GM12878 (cell line): ENCODE data around the gene CCDC81. TPM values are rescaled to one million over a fixed set of nuclear protein-coding genes. Genes with fewer than 3 reads are reported as not detected.

Experiments used
- ATAC-seq: fragments of 200-7000 bp; cut with Tn5 transposase; 3 replicates; pipeline ENCODE4 v1.9.1; 2020; ENCODE audit warnings: mild to moderate bottlenecking, moderate library complexity
- BruUV-seq: library from RNA; stranded (reverse); fragments of 400-500 nt; replicated peaks from 2 replicates; lab custom pipeline; 2021; lab: Mats Ljungman, UMichigan
- CTCF ChIA-PET: fragments of 300-600 bp; sonication (Branson Sonifier 250); formaldehyde crosslinking; extraction: SDS; loops from one replicate; lab custom pipeline; 2021; ENCODE audit warnings: inconsistent platforms; lab: Yijun Ruan, JAX
- POLR2A ChIA-PET: fragments of 350-600 bp; formaldehyde crosslinking; extraction: SDS; loops from one replicate; lab custom pipeline; 2021; ENCODE audit warnings: inconsistent platforms; lab: Charles Lee
- RAD21 ChIA-PET: fragments of 300-600 bp; sonication (Branson Sonifier 250); formaldehyde crosslinking; loops from one replicate; lab custom pipeline; 2023; ENCODE audit warnings: antibody characterized with exemption; ENCODE audit not compliant: unreplicated experiment; lab: Charles Lee
- SMC1A ChIA-PET: fragments of 300-600 bp; sonication (Branson Sonifier 250); formaldehyde crosslinking; loops from one replicate; lab custom pipeline; 2023; ENCODE audit not compliant: unreplicated experiment, uncharacterized antibody; lab: Charles Lee
- DNase-seq: peaks from one replicate; pipeline ENCODE4 v3.0.0-alpha.2; 2011; ENCODE audit warnings: low read depth, low spot score
- FAIRE-seq: peaks from 3 replicates; lab custom pipeline; 2011; peaks lifted over from hg19 to GRCh38; lab: Jason Lieb, UNC
- H2AFZ ChIP-seq: 2 replicates; pipeline ENCODE4 v1.6.0; 2011; ENCODE audit warnings: low read depth, low read length, control low read depth; ENCODE audit not compliant: control insufficient read depth
- H3K27ac ChIP-seq: 2 replicates; pipeline ENCODE4 v1.5.1; 2011; ENCODE audit warnings: control low read depth; ENCODE audit not compliant: control insufficient read depth, insufficient read depth
- H3K27me3 ChIP-seq, 2 experiments: replicated peaks in 1 of 2; 2 replicates each; pipeline versions ENCODE4 v1.6.0 to v1.6.1; 2011; ENCODE audit warnings: low read length in 1 of 2; ENCODE audit not compliant: control insufficient read depth in 2 of 2, insufficient read depth in 2 of 2
- H3K36me3 ChIP-seq, 2 experiments: 2 replicates each; pipeline ENCODE4 v1.5.1; 2011; ENCODE audit warnings: low read length in 1 of 2; ENCODE audit not compliant: control insufficient read depth in 2 of 2, insufficient read depth in 2 of 2
- H3K4me1 ChIP-seq: 2 replicates; pipeline ENCODE4 v1.6.1; 2011; ENCODE audit warnings: mild to moderate bottlenecking, low read length, moderate library complexity, mixed read lengths; ENCODE audit not compliant: control insufficient read depth, insufficient read depth
- H3K4me2 ChIP-seq: 2 replicates; pipeline ENCODE4 v1.6.0; 2011; ENCODE audit warnings: control low read depth; ENCODE audit not compliant: control insufficient read depth, insufficient read depth
- H3K4me3 ChIP-seq: fragments of 200-600 bp; sonication (generic); 2 replicates; pipeline ENCODE4 v1.5.1; 2016
- H3K79me2 ChIP-seq: 2 replicates; pipeline ENCODE4 v1.6.0; 2011; ENCODE audit warnings: low read length; ENCODE audit not compliant: control insufficient read depth, insufficient read depth
- H3K9ac ChIP-seq: 2 replicates; pipeline ENCODE4 v1.8.0; 2011; ENCODE audit warnings: low read length, control low read depth, mixed read lengths; ENCODE audit not compliant: control insufficient read depth, insufficient read depth
- H3K9me3 ChIP-seq: replicated peaks from 3 replicates; pipeline ENCODE4 v1.5.1; 2011; ENCODE audit warnings: mild to moderate bottlenecking, low read length; ENCODE audit not compliant: control insufficient read depth, insufficient read depth
- H4K20me1 ChIP-seq: 2 replicates; pipeline ENCODE4 v1.6.0; 2011; ENCODE audit not compliant: control insufficient read depth, insufficient read depth
- ATF2 ChIP-seq: IDR thresholded peaks from 2 replicates; pipeline ENCODE4 v1.6.1; 2012; ENCODE audit warnings: low read length, inconsistent platforms
- BACH1 ChIP-seq: fragments of 450-650 bp; IDR thresholded peaks from 2 replicates; pipeline ENCODE4 v1.6.1; 2017; ENCODE audit warnings: mild to moderate bottlenecking, borderline replicate concordance
- CBX3 ChIP-seq: fragments of 200-600 bp; sonication (generic); IDR thresholded peaks from 2 replicates; pipeline ENCODE4 v1.6.1; 2016; ENCODE audit warnings: low read depth, borderline replicate concordance
- CBX5 ChIP-seq: sonication (generic); IDR thresholded peaks from 2 replicates; pipeline ENCODE4 v1.6.1; 2016; ENCODE audit warnings: low read depth, moderate library complexity, mild to moderate bottlenecking, inconsistent platforms
- CREM ChIP-seq: IDR thresholded peaks from 2 replicates; pipeline ENCODE4 v1.6.1; 2014; ENCODE audit warnings: antibody characterized with exemption, low read depth
- EED ChIP-seq: sonication (generic); IDR thresholded peaks from 2 replicates; pipeline ENCODE4 v1.6.1; 2016; ENCODE audit warnings: antibody characterized with exemption, low read depth
- FOXM1 ChIP-seq: IDR thresholded peaks from 2 replicates; pipeline ENCODE4 v1.6.1; 2012; ENCODE audit warnings: low read depth, mild to moderate bottlenecking, inconsistent platforms, low read length, moderate library complexity
- IKZF2 ChIP-seq, 2 experiments: fragments of 450-650 bp; IDR thresholded peaks; 2 replicates each; pipeline ENCODE4 v1.6.1; 2017; ENCODE audit warnings: mild to moderate bottlenecking in 2 of 2, moderate library complexity in 2 of 2
- IRF4 ChIP-seq: IDR thresholded peaks from 2 replicates; pipeline ENCODE4 v1.6.1; 2011; ENCODE audit warnings: low read depth, low read length
- MEF2A ChIP-seq: IDR thresholded peaks from 2 replicates; pipeline ENCODE4 v1.6.1; 2011; ENCODE audit warnings: low read depth, mild to moderate bottlenecking, low read length, moderate library complexity; ENCODE audit not compliant: insufficient read depth
- MTA3 ChIP-seq: IDR thresholded peaks from 2 replicates; pipeline ENCODE4 v1.6.1; 2012; ENCODE audit warnings: low read length, inconsistent platforms, borderline replicate concordance
- NFIC ChIP-seq: IDR thresholded peaks from 2 replicates; pipeline ENCODE4 v1.6.1; 2012; ENCODE audit warnings: low read depth, mild to moderate bottlenecking, inconsistent platforms, low read length, moderate library complexity
- PAX5 ChIP-seq: IDR thresholded peaks from 2 replicates; pipeline ENCODE4 v1.6.1; 2011; ENCODE audit warnings: low read depth, low read length, borderline replicate concordance
- POU2F2 ChIP-seq: IDR thresholded peaks from 3 replicates; pipeline ENCODE4 v1.6.1; 2011; ENCODE audit warnings: low read depth, mild to moderate bottlenecking, low read length, borderline replicate concordance
- REST ChIP-seq: IDR thresholded peaks from 2 replicates; pipeline ENCODE4 v1.6.1; 2012; ENCODE audit warnings: mild to moderate bottlenecking, low read depth, low read length
- RUNX3 ChIP-seq: IDR thresholded peaks from 2 replicates; pipeline ENCODE4 v1.6.1; 2012; ENCODE audit warnings: low read length, inconsistent platforms
- SIX5 ChIP-seq: IDR thresholded peaks from 2 replicates; pipeline ENCODE4 v1.6.1; 2011; ENCODE audit warnings: mild to moderate bottlenecking, low read depth, low read length, moderate library complexity; ENCODE audit not compliant: severe bottlenecking
- SPI1 ChIP-seq: IDR thresholded peaks from 2 replicates; pipeline ENCODE4 v1.6.1; 2011; ENCODE audit warnings: low read depth, mild to moderate bottlenecking, low read length, moderate library complexity, borderline replicate concordance; ENCODE audit not compliant: insufficient read depth
- SRF ChIP-seq, 2 experiments: IDR thresholded peaks; 2 replicates each; pipeline ENCODE4 v1.6.1; 2011; ENCODE audit warnings: low read depth in 2 of 2, low read length in 2 of 2, mild to moderate bottlenecking in 1 of 2, moderate library complexity in 1 of 2
- TBL1XR1 ChIP-seq: IDR thresholded peaks from 2 replicates; pipeline ENCODE4 v1.6.1; 2012; ENCODE audit warnings: low read depth, low read length, improper control_type of control experiment
- TCF7 ChIP-seq: IDR thresholded peaks from 2 replicates; pipeline ENCODE4 v1.6.1; 2014; ENCODE audit warnings: antibody characterized with exemption, borderline replicate concordance
- ZNF274 ChIP-seq: IDR thresholded peaks from one replicate; pipeline ENCODE4 v1.8.0; 2011; ENCODE audit not compliant: insufficient read length, insufficient read depth
- WGBS: methylation state at CpG from one replicate; pipeline ENCODE4 v1.1.6; 2016; ENCODE audit warnings: low lambda C conversion rate; ENCODE audit not compliant: insufficient replicate concordance, insufficient coverage; ENCODE audit errors: missing lambda C conversion rate; 5-methylcytosine and 5-hydroxymethylcytosine counted together
- in situ Hi-C: fragments of 300-500 bp; cut with MboI; formaldehyde crosslinking; loops from 9 replicates; pipeline ENCODE4 v1.14.3; 2018; ENCODE audit warnings: mixed read lengths
- intact Hi-C: fragments of 100-400 bp; cut with micrococcal nuclease; formaldehyde crosslinking; loops from one replicate; pipeline ENCODE4 v1.14.2; 2022; ENCODE audit not compliant: unreplicated experiment
- polyA plus RNA-seq, 11 experiments: library from polyadenylated mRNA; depleted of rRNA in 4 of 11; unstranded in 6 of 11; stranded (reverse) in 5 of 11; fragments of >200 nt; fragmentation: Nextera tagmentation in 4 of 11; fragmentation: Illumina TruSeq in 1 of 11; extraction: Ambion mirVana in 4 of 11; extraction: Trizol in 1 of 11; gene quantifications; 1 replicate in 1 of 11; 2 replicates in 10 of 11; pipeline versions ENCODE4 v1.2.1 to v1.2.3, GENCODE V29; 2011 to 2016; ENCODE audit warnings: inconsistent platforms in 2 of 11, missing spikeins in 2 of 11, low read depth in 1 of 11
- total RNA-seq, 4 experiments: library from RNA; depleted of rRNA in 3 of 4; stranded (reverse); fragments of >200 nt in 3 of 4; fragmentation: Illumina TruSeq in 1 of 4; extraction: Trizol in 1 of 4; gene quantifications; 2 replicates each; pipeline versions ENCODE4 v1.2.1 to v1.2.3, GENCODE V29; 2013 to 2021

CCDC81 gene
- total and polyA plus RNA-seq, 10 of the 15 experiments (the other 5 are each of a cell fraction or from before 2014, with no cell fraction given), result 0.06 to 0.53 (median 0.22) TPM

- Histone ChIP-seq H4K20me1 (no peaks in the 10 kb centered on the region), H3K27me3 (no peaks in the 10 kb centered on the region), H3K4me2 (no peak overlapping the region; the same call in 1 of the 2 replicates), H3K4me1 (peaks cover 11% of the 10 kb centered on the region), H3K79me2 (no peaks in the 10 kb centered on the region), H3K9me3 (no peaks in the 10 kb centered on the region), H2AFZ (peak overlapping the region; percentile 24; the same call in 1 of the 2 replicates), H3K27ac (no peak overlapping the region), H3K36me3 (no peaks in the 10 kb centered on the region), H3K4me3 (no peak overlapping the region), H3K9ac (no peak overlapping the region)
- FAIRE-seq (peak; percentile 88), ATAC-seq (peak; percentile 38), DNase-seq (no peak)
- WGBS, result 0% methylated on average over 1 of the region's 1 CpG
- CTCF ChIA-PET, result interaction anchor here (1.2 to 2.5 kb wide), 4 partner anchors 11 to 504 kb away, joined by 3 to 14 read pairs (median 3); no protein-coding TSS in a partner anchor
- RAD21 ChIA-PET, result interaction anchor here (0.6 kb wide), 1 partner anchor 14 kb away, joined by 3 read pairs; no protein-coding TSS in a partner anchor
- BruUV-seq, result no TSS peak
- intact Hi-C loops, result no loop called here
- POLR2A ChIA-PET, result interaction anchor here (0.6 kb wide), 1 partner anchor 151 kb away, joined by 3 read pairs; no protein-coding TSS in a partner anchor
- SMC1A ChIA-PET, result interaction anchor here (1.1 to 1.3 kb wide), 2 partner anchors 95 to 151 kb away, joined by 3 read pairs; no protein-coding TSS in a partner anchor
- in situ Hi-C loops, result no loop called here
- TF ChIP-seq MEF2A (peak; percentile 87), RUNX3 (peak; percentile 90), ATF2 (peak; percentile 44; the same call in 1 of the 2 replicates), CBX5 (0 out of 2 replicates have a peak, but pooled peaks have one; percentile 21), CREM (peak; percentile 45; the same call in 1 of the 2 replicates), EED (peak; percentile 65), MTA3 (peak; percentile 76; the same call in 1 of the 2 replicates), CBX3 (no peak), TCF7 (peak; percentile 96), IRF4 (0 out of 2 replicates have a peak, but pooled peaks have one; percentile 22), TBL1XR1 (no peak), REST (no peak; the same call in 1 of the 2 replicates), NFIC (peak; percentile 78; the same call in 1 of the 2 replicates), SPI1 (peak; percentile 42), BACH1 (no peak), SRF (IDR thresholded peaks at IDR 0.05; ENCODE audit: low read depth in 2 of 2, low read length in 2 of 2) (no peak), ZNF274 (no peak), FOXM1 (peak; percentile 62; the same call in 1 of the 2 replicates), POU2F2 (0 out of 3 replicates have a peak, but pooled peaks have one; percentile 37), PAX5 (peak; percentile 44; the same call in 1 of the 2 replicates), IKZF2 (IDR thresholded peaks at IDR 0.05) (no peak), SIX5 (peak; percentile 3)
- TF ChIP-seq, all 136 proteins: peak for 15
Measured at GRCh38 chr11:86443415-86443814, 68.7 kb downstream of the CCDC81 start.
